Mesothelial cell of epicardium (in vitro differentiated cells): ENCODE measurements around the gene GGACT. TPM values are rescaled to one million over a fixed set of nuclear protein-coding genes. Genes with fewer than 3 reads are reported as not detected.

ENCODE experiments used
- DNase-seq, 2 experiments: peaks; one replicate each; pipeline ENCODE4 v3.0.0; 2021; ENCODE audit warnings: low spot score in 2 of 2; ENCODE audit not compliant: unreplicated experiment in 2 of 2
- H3K27ac Mint-ChIP-seq: 2 replicates; pipeline ENCODE4 v1.8.0; 2021; ENCODE audit warnings: mixed read lengths
- H3K27me3 Mint-ChIP-seq: 2 replicates; pipeline ENCODE4 v1.8.0; 2021; ENCODE audit warnings: low read depth, mixed read lengths
- H3K36me3 Mint-ChIP-seq: 2 replicates; pipeline ENCODE4 v1.8.0; 2021; ENCODE audit warnings: mixed read lengths
- H3K4me1 Mint-ChIP-seq: 2 replicates; pipeline ENCODE4 v1.8.0; 2021; ENCODE audit warnings: mixed read lengths
- H3K4me3 Mint-ChIP-seq: 2 replicates; pipeline ENCODE4 v1.8.0; 2021; ENCODE audit warnings: mild to moderate bottlenecking, moderate library complexity, mixed read lengths
- H3K9me3 Mint-ChIP-seq: 2 replicates; pipeline ENCODE4 v1.8.0; 2021; ENCODE audit warnings: mixed read lengths
- total RNA-seq: library from RNA; stranded (reverse); gene quantifications from 3 replicates; pipeline ENCODE4 v1.2.1, GENCODE V29; 2021
- TF ChIP-seq, protein P1 (sequence below): fragments of 200-600 bp; sonication (generic); IDR thresholded peaks from one replicate; pipeline ENCODE4 v1.5.0; 2021; ENCODE audit warnings: antibody characterized with exemption; ENCODE audit not compliant: unreplicated experiment

The GGACT gene
- total RNA-seq, 1 donor from 2014 or later: 6.6 TPM

DNA sequence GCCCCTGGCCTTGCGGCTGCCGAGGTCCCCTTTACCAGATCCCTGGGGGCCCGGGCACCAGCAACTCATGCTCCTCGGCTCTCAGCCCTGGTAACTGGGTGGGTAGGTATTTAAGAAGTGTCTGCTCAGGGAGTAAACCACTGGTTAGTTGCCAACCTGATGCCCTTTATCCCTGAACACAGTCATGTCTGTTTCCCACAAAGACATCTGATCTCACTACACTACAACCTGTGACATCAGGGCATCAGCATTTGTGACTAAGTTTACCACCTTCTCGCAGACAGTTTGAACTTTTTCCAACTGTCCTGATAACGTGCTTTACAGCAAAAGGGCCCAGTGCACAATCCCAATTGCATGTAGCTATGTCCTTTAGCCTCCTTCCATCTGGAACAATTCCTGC is 22.0 kb downstream of the GGACT start:
- Mint-ChIP-seq H3K27ac (no peak overlapping the region), H3K4me3 (no peak overlapping the region), H3K27me3 (no peaks in the 10 kb centered on the region), H3K36me3 (peaks cover 9% of the 10 kb centered on the region), H3K9me3 (peaks cover 25% of the 10 kb centered on the region), H3K4me1 (no peaks in the 10 kb centered on the region)
- no peak for DNase-seq
- TF ChIP-seq, protein P1, sequence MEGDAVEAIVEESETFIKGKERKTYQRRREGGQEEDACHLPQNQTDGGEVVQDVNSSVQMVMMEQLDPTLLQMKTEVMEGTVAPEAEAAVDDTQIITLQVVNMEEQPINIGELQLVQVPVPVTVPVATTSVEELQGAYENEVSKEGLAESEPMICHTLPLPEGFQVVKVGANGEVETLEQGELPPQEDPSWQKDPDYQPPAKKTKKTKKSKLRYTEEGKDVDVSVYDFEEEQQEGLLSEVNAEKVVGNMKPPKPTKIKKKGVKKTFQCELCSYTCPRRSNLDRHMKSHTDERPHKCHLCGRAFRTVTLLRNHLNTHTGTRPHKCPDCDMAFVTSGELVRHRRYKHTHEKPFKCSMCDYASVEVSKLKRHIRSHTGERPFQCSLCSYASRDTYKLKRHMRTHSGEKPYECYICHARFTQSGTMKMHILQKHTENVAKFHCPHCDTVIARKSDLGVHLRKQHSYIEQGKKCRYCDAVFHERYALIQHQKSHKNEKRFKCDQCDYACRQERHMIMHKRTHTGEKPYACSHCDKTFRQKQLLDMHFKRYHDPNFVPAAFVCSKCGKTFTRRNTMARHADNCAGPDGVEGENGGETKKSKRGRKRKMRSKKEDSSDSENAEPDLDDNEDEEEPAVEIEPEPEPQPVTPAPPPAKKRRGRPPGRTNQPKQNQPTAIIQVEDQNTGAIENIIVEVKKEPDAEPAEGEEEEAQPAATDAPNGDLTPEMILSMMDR: no peak

DNA sequence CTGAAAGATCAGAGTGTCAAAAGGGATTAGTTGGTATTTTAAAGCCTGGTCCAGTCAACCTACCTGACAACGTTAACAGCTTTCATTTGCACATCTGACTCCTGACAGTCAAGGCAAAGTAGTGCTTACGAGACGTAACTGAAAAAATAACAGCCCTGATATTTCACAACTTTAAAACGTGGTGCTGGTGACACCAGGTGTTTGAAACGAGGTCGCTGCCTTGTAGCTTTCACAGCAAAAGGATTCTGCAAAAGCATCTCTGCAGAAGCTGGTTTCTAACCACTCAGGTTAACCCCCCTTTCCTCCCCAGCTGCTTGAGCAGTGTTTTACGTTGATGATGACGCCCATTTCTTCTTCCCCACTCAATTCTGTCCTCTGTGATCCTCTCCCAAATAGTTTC is 23.3 kb downstream of the GGACT start:
- Mint-ChIP-seq H3K36me3 (peaks cover 9% of the 10 kb centered on the region), H3K4me1 (no peaks in the 10 kb centered on the region), H3K27ac (no peak overlapping the region), H3K4me3 (no peak overlapping the region), H3K27me3 (no peaks in the 10 kb centered on the region), H3K9me3 (peaks cover 25% of the 10 kb centered on the region)
- DNase-seq: no peak
- TF ChIP-seq, protein P1: no peak

DNA sequence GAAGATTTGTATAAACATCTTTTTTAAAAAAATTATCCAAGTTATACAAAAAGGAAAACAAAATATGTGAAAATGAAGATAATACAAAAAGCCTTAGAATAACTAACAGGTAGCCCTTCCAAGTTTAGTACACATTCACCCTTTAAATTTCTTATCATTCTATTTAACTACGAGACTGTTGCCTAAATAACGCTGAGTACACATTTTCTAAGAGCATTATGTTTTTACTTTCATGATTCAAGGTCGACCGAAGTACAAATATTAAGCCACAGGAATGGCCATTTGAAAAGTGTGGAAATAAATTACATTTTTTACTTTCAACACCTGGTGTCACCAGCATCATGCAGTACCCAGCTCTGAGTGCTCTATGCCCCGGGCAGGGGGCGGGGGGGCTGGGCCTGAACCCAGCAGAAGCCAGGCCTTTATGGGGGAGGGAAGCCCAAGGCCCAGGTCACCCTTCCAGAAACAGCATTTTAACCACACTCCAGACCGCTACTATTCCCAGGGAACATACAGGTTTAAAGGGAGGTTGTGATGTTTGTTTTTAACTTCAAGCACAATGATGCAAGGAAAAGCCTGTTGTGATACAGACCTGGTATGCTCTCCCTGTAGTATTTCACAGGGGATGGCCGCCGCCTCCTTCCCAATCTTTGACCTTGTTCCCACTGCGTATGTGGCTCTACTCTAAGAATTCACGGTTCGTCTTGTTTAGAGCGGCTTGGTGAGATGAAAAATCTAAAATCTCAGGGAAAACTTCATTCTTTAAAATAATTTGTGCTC is 24.0 kb downstream of the GGACT start:
- H3K4me3 Mint-ChIP-seq: no peak overlapping the region
- TF ChIP-seq, protein P1: no peak
- no peak for DNase-seq

DNA sequence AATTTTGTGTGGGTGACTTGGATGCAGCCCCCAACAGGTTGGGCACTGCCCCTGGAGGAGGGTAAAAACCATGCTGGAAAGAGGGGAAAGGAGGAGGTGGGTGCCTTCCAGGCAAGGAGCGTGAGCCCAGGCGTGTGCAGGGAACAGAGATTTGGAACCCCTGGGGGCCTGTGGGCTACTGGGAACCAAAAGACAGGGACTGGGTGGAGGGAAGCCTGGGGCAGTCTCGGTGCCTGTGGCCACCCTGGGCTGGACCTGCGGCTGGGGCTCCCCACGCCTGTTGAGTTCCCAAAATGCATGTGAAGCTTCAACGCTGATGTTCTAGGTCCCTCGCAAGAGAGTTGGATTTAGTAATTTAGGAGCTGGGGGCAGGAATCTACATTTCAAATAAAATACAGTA is 24.8 kb downstream of the GGACT start:
- TF ChIP-seq, protein P1: no peak
- Mint-ChIP-seq H3K27me3 (no peaks in the 10 kb centered on the region), H3K9me3 (peaks cover 18% of the 10 kb centered on the region), H3K36me3 (peaks cover 9% of the 10 kb centered on the region), H3K27ac (no peak overlapping the region), H3K4me3 (no peak overlapping the region), H3K4me1 (no peaks in the 10 kb centered on the region)
- DNase-seq: no peak

More for the DNA sequence above, 24.0 kb downstream of the GGACT start:
- no peaks in the 10 kb centered on the region for H3K27me3 Mint-ChIP-seq
- no peaks in the 10 kb centered on the region for H3K4me1 Mint-ChIP-seq
- peaks cover 20% of the 10 kb centered on the region for H3K9me3 Mint-ChIP-seq
- no peak overlapping the region for H3K27ac Mint-ChIP-seq
- H3K36me3 Mint-ChIP-seq: peaks cover 9% of the 10 kb centered on the region

DNA sequence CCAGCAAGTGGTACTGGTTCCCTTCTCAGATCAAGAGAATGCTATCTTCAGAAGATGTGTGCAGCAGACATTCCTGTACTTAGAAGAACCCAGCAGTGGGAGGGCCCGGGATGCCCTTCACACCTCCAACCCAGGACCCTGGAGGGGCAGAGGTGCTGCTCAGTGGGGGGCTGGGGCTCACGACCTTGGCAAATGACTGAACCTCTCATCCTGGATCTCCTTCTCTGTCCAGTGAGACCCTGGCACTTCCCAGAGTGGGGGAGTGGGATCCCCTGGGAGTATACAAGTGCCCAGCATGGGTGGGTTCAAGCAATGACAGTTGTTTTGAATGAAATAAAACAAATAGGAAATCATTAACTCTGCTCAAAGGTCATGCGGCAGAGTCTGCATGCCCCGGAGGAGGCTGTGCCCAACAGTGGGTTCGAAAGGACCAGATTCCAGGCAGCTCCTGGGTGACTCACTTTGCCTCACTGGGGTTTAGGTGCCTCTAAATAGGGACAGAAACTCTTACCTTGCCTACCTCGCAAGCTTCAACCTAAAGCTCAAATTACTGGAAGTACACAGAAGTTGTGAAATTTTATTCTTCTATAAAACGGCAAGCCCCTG is 26.9 kb downstream of the GGACT start:
- Mint-ChIP-seq H3K4me1 (no peaks in the 10 kb centered on the region), H3K36me3 (peaks cover 6% of the 10 kb centered on the region), H3K4me3 (no peak overlapping the region), H3K27me3 (no peaks in the 10 kb centered on the region), H3K27ac (no peak overlapping the region), H3K9me3 (peaks cover 10% of the 10 kb centered on the region)
- DNase-seq: no peak
- TF ChIP-seq, protein P1: no peak
